Measurements from ENCODE around the gene KIAA0232. TPM values are rescaled to one million over a fixed set of nuclear protein-coding genes. Genes with fewer than 3 reads are reported as not detected.

Gene KIAA0232
- total RNA-seq, 2 experiments from 2014 or later: 12.8 to 13.3 TPM

GRCh38 chr4:6858997-6859396 lies 76.5 kb downstream of the KIAA0232 start:
- CTCF ChIA-PET: interaction anchor here (2.2 kb wide), 1 partner anchor 14 kb away, joined by 21 read pairs; no protein-coding TSS in a partner anchor
- no peak overlapping the region for H3K27ac Mint-ChIP-seq
- no peak for DNase-seq
- H3K4me3 Mint-ChIP-seq: no peak overlapping the region
- no peaks in the 10 kb centered on the region for H3K9me3 Mint-ChIP-seq
- peaks cover 26% of the 10 kb centered on the region for H3K4me1 Mint-ChIP-seq (ENCODE audit: low read depth)
- ATAC-seq: no peak
- TF ChIP-seq, protein P1, sequence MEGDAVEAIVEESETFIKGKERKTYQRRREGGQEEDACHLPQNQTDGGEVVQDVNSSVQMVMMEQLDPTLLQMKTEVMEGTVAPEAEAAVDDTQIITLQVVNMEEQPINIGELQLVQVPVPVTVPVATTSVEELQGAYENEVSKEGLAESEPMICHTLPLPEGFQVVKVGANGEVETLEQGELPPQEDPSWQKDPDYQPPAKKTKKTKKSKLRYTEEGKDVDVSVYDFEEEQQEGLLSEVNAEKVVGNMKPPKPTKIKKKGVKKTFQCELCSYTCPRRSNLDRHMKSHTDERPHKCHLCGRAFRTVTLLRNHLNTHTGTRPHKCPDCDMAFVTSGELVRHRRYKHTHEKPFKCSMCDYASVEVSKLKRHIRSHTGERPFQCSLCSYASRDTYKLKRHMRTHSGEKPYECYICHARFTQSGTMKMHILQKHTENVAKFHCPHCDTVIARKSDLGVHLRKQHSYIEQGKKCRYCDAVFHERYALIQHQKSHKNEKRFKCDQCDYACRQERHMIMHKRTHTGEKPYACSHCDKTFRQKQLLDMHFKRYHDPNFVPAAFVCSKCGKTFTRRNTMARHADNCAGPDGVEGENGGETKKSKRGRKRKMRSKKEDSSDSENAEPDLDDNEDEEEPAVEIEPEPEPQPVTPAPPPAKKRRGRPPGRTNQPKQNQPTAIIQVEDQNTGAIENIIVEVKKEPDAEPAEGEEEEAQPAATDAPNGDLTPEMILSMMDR (IDR thresholded peaks at IDR 0.05): no peak
- POLR2A ChIA-PET: interaction anchor here (1.4 kb wide), 1 partner anchor 24 kb away, joined by 3 read pairs; no protein-coding TSS in a partner anchor
- peaks cover 33% of the 10 kb centered on the region for H3K36me3 Mint-ChIP-seq (ENCODE audit: low read depth)
- intact Hi-C loops (cut with micrococcal nuclease): no loop called here
- H3K27me3 Mint-ChIP-seq: no peaks in the 10 kb centered on the region

DNA sequence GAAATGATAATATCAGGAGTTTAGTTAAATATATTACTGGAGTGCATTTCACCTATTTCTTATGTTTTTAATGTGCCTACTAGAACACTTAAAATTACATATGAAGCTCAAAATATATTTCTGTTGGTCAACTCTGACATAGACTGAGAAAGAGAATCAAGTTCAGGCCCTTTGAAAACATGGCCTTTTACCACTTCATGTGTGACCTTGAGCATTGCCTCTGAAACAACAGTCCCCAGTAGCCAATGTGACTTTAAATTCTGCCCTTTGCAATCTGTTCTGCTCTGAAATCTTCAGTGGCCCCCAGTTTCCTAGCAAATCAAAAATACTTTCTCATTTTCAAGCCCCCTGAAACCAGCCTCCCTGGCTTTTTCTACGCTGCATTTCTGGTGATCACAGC lies 77.0 kb downstream of the KIAA0232 start:
- Mint-ChIP-seq H3K27me3 (no peaks in the 10 kb centered on the region), H3K4me3 (no peak overlapping the region), H3K9me3 (no peaks in the 10 kb centered on the region), H3K36me3 (ENCODE audit: low read depth) (peaks cover 35% of the 10 kb centered on the region), H3K27ac (no peak overlapping the region), H3K4me1 (ENCODE audit: low read depth) (peaks cover 21% of the 10 kb centered on the region)
- TF ChIP-seq, protein P1 (IDR thresholded peaks at IDR 0.05): no peak
- DNase-seq (no peak), ATAC-seq (no peak)
- intact Hi-C loops (cut with micrococcal nuclease): no loop called here
- ChIA-PET POLR2A (interaction anchor here (1.4 kb wide), 1 partner anchor 25 kb away, joined by 3 read pairs; no protein-coding TSS in a partner anchor), CTCF (interaction anchor here (1.3 to 2.2 kb wide), 2 partner anchors 14 to 17 kb away, joined by 4 to 21 read pairs; no protein-coding TSS in a partner anchor)

- ATAC-seq (no peak), DNase-seq (no peak)
- TF ChIP-seq, protein P1 (IDR thresholded peaks at IDR 0.05): no peak
- POLR2A ChIA-PET: no interaction called here
- no peaks in the 10 kb centered on the region for H3K9me3 Mint-ChIP-seq
- no peaks in the 10 kb centered on the region for H3K27me3 Mint-ChIP-seq
- peaks cover 13% of the 10 kb centered on the region for H3K36me3 Mint-ChIP-seq (ENCODE audit: low read depth)
- H3K27ac Mint-ChIP-seq: no peak overlapping the region
- H3K4me1 Mint-ChIP-seq (ENCODE audit: low read depth): peaks cover 4% of the 10 kb centered on the region
- CTCF ChIA-PET: interaction anchor here (1.1 kb wide), 1 partner anchor 22 kb away, joined by 3 read pairs; no protein-coding TSS in a partner anchor
- intact Hi-C loops (cut with micrococcal nuclease): loop anchor here (2.0 kb wide), 1 partner anchor 142 kb away; no protein-coding TSS in a partner anchor
- H3K4me3 Mint-ChIP-seq: no peak overlapping the region
These were observed 85.9 kb downstream of the KIAA0232 start for GRCh38 chr4:6868386-6868785.

DNA sequence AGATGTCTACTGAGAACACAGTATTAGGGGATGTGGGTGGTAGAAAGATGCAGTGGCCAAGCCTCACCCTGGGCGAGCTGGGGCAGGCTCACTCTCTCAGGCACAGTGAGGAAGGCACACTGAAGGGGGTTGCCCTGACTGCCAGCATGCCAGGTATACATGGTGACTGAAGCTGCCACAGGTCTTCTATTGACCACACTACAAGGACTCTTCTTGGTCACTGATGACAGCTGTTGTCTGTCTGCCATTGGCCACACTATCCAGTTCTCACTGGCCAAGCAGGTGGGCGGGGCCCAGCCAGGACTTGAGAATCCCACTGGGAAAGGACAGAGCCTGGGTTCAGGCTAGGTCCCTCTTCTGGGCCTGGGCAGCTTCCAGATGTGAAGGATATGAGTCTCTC lies 87.4 kb downstream of the KIAA0232 start:
- ChIA-PET CTCF (no interaction called here), POLR2A (no interaction called here)
- Mint-ChIP-seq H3K4me3 (no peak overlapping the region), H3K36me3 (ENCODE audit: low read depth) (peaks cover 9% of the 10 kb centered on the region), H3K27me3 (no peaks in the 10 kb centered on the region), H3K27ac (no peak overlapping the region), H3K4me1 (ENCODE audit: low read depth) (no peaks in the 10 kb centered on the region), H3K9me3 (no peaks in the 10 kb centered on the region)
- no peak for DNase-seq
- intact Hi-C loops (cut with micrococcal nuclease): loop anchor here (2.0 to 5.0 kb wide), 2 partner anchors 88 to 143 kb away; partner anchors contain the start of gene KIAA0232
- TF ChIP-seq, protein P1 (IDR thresholded peaks at IDR 0.05): no peak
- ATAC-seq: no peak

DNA sequence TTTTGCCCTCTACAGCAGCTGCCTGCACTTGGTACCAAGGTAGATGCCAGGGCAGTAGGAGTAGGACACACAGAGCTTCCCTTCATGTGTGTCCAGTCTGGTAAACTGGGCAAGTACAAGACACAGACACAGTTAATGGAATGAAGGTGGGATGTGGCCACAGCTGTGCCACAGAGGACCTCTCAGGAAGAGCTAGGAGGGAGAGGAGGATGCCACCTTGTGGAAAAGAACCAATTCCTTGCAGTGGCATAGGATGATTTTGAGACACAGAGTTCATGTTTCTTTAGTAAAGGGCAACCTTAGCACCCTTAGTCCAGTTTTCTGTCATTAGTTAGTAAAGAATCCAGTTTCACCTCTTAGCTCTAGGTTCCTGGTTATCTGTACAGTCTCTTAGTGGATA lies 90.8 kb downstream of the KIAA0232 start:
- intact Hi-C loops (cut with micrococcal nuclease): loop anchor here (5.0 kb wide), 1 partner anchor 91 kb away; the partner anchor contains the start of gene KIAA0232
- no peak for DNase-seq
- H3K9me3 Mint-ChIP-seq: no peaks in the 10 kb centered on the region
- H3K36me3 Mint-ChIP-seq (ENCODE audit: low read depth): peaks cover 14% of the 10 kb centered on the region
- no peak overlapping the region for H3K27ac Mint-ChIP-seq
- no peak overlapping the region for H3K4me3 Mint-ChIP-seq
- TF ChIP-seq, protein P1 (IDR thresholded peaks at IDR 0.05): no peak
- ChIA-PET CTCF (interaction anchor here (0.6 to 7.5 kb wide), 66 partner anchors 10 to 233 kb away, joined by 3 to 205 read pairs (median 5); partner anchors contain the start of genes BLOC1S4, GRPEL1, MRFAP1 and MRFAP1L1), POLR2A (interaction anchor here (0.6 to 2.7 kb wide), 12 partner anchors 11 to 200 kb away, joined by 3 to 15 read pairs (median 3); partner anchors contain the start of genes BLOC1S4 and GRPEL1)
- no peaks in the 10 kb centered on the region for H3K27me3 Mint-ChIP-seq
- ATAC-seq: no peak
- H3K4me1 Mint-ChIP-seq (ENCODE audit: low read depth): no peaks in the 10 kb centered on the region

All from activated CD8-positive, alpha-beta T cell treated with anti-CD3 and anti-CD28 coated beads for 36 hours (primary cell).